ENCODE data around the gene NCOR2.
"Not testable (repeated sequence)": the region's sequence is repeated elsewhere in the genome, so short reads cannot be mapped to it uniquely, and the experiment has no call there.

The NCOR2 gene

GRCh38 chr12:124599074-124599999 is 31.9 kb upstream of the NCOR2 start:
- FAIRE-seq = no peak

GRCh38 chr12:124597041-124597440 is 29.6 kb upstream of the NCOR2 start:
- FAIRE-seq = no peak

GRCh38 chr12:124595444-124595843 is 28.0 kb upstream of the NCOR2 start:
- no peak for FAIRE-seq

- no peak for FAIRE-seq
Measured at GRCh38 chr12:124594851-124595250, 27.4 kb upstream of the NCOR2 start.

DNA sequence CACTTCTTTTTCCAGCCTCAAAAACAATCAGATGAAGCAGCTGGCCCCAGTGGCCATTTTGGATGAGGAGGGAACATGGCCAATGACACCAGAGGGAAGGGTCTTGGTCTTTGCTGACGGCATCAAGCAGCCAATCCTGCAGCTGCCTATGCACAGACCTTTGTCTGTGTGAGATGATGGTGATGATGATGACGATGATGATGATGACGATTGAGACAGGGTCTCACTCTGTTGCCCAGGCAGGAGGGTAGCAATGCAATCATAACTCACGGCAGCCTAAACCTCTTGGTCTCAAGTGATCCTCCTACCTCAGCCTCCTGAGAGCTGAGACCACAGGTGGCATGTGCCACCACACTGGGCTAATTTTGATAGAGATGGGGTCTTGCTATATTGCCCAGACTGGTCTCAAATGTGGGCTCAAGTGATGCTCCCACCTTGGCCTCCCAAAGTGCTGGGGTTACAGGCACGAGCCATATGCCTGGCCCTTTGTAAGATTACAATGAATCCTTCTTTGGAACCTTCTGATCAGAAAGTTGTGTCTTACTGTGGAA is 26.5 kb upstream of the NCOR2 start:
- no peak for FAIRE-seq

GRCh38 chr12:124593176-124593575 is 25.8 kb upstream of the NCOR2 start:
- no peak for FAIRE-seq

DNA sequence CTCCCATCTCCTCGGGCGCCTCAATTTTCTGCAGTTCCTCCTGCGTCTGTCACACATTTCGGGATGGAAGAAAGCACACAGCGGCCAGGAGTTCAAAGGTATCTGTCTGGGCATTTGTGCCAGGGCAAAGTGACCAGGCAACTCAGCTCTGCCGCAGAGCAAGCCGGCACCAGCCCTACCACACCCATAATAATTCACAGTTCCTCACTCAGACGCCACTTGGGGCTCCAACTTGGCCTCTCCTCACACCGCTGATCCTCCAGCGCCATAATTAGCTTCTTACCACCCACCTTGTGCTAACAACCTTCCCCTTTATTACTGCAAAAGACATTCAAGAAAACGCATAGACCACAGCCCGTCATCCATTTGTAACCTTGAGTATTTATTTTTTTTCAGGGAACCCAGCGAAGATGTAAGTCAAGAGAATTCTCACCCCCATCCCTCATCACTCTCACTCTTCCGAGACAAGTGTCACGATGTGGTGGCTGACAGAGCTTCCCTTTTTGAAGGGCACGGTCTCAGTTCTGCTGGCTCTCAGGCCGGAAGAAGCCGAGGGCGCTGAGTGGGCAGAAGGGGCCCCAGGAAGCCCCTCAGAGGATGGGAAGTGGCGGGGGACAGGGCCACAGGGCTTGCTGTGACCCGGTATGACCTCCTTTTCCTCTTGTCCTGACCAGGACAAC is 25.2 kb upstream of the NCOR2 start:
- FAIRE-seq = no peak

DNA sequence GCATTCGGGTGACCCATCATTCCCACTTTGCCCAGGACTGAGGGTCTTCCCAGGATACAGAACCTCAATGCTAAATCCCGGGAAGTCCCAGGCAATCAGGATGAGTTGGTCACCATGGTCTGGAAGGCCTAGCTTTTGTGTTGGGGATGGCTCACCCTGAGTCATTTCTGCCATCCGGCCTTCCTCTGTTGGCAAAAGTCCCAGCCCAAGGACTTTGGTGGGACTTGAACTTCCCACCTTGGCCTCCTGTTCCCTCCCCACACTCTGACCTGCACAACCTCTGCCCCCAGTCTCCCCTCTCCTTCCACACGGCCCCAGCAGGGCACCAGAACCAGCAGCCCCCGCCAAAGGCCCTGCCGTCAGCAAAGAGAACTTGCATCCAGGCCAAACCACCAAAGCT is 24.6 kb upstream of the NCOR2 start:
- no peak for FAIRE-seq

GRCh38 chr12:124590447-124590846 is 23.0 kb upstream of the NCOR2 start:
- no peak for FAIRE-seq

DNA sequence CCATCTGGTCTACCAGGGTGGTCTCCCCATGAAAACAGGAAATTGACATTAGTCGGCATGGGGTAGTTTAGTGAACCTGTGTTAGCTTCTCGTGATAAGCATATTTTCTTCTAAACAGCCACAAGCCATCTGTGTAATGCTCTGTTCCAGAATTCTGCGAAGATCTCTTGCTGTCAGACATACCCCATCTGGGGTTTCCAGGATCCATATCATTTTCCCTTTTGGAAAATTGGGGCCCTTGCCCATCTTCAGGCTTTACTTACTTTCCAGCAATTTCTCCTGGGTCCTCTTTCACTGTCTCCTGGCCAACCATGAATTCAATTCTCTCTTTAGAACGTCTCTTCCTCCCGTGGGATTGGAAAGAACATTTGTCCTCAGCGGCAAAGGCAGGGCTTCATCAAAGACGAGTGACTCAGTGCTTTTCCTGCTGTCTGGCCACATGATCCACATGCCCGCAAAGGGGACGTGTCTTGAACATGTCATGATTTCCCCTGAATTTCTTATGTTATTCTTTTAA is 21.4 kb upstream of the NCOR2 start:
- no peak for FAIRE-seq

DNA sequence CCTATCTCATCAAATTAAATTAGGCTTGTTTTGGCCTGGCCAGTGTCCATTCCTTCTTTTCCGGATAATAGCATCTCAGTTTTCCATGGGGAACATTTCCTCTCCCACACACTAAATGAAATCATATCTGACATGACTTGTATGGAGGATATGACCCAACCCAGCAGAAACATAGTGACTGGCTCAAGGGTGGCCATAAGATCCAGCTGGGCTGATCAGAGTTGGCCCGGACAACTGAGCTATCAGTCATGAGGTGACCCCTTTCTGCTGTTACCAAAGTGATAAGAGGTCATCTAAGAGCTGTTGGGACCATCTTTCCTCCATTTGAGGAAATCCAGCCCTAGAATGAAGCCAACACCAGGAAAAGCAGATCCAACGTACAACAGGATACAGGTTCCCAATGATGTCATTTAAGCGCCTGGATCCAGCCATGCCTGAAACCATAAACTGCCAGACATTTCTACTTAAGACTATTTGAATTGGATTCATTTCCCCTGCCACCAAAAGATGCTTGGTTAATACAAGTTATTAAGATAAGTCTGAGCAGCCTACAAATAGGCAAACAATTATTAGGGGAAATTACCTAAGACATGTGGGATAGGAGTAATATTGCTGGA is 20.7 kb upstream of the NCOR2 start:
- FAIRE-seq = no peak

DNA sequence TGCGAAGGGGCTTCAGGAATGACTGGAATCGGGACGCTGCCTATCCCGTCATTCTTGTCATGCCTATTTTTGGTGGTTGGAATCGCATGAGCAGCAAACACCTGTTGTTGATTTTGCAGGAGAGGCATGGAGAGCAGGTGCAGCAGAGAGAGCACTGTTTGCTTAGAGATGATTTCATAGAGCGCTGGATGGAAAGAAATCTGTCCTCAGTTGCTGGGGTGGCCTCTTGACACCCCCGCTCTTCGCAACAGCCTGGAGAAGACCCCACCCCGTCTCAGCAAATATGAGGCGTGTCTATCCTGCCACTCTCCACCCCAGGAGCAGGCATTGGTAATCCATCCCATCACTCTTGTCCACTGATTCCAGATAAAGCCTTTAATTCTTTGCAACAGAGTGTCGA is 19.3 kb upstream of the NCOR2 start:
- FAIRE-seq = no peak

- FAIRE-seq = not testable (repeated sequence)
Measured at GRCh38 chr12:124584494-124584893, 17.1 kb upstream of the NCOR2 start.

DNA sequence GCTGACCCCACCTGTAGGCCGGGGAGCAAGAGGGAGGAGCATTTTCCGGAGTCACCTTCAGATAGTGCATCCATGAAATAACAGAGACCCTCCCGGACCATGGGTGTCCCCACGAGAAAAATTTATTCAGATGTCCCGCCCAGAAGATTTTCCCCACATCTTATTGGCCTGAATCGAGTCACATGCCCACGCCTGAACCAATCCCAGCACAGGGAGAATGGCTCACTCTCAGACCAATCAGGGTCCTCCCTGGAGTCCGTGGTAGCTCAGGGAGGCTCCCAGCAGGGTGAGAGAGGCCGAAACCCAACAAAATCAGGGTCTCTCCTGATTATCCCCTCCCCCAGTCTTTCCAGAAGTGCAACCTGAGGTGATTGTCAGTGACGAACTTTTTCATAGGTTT is 16.4 kb upstream of the NCOR2 start:
- FAIRE-seq = no peak

- FAIRE-seq = no peak
Measured at GRCh38 chr12:124582108-124582424, 14.7 kb upstream of the NCOR2 start.

DNA sequence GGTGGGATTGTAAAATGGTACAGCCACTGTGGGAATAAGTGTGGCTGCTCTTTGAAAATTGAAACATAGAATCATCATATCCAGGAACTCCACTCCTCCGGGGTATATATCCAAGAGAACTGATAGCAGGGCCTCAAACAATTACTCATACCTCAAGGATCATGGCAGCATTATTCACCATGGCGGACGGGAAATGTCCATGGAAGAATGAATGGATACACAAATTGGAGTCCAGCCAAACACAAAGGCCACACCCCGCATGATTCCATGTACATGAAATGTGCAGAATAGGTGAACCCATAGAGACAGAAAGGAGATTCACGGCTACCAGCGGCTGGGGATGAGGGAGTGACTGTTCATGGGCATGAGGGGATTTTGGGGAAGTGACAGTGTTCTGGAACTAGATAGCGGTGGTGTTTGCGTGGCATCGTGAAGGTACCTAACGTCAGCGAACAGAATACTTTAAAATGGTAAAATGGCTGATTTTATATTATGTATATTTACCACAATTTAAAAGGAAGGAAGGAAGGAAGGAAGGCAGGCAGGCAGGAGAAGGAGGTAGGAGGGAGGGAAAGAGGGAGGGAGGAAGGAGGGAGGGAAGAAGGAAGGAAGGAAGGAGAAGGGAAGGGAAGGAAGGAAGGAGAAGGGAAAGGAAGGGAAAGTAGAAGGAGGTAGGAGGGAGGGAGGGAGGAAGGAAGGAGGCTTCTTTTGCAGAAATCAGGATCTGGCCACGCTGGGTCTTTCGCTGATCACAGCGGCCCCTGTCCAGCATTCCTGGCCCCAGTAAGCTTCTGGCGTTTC is 14.1 kb upstream of the NCOR2 start:
- no peak for FAIRE-seq

DNA sequence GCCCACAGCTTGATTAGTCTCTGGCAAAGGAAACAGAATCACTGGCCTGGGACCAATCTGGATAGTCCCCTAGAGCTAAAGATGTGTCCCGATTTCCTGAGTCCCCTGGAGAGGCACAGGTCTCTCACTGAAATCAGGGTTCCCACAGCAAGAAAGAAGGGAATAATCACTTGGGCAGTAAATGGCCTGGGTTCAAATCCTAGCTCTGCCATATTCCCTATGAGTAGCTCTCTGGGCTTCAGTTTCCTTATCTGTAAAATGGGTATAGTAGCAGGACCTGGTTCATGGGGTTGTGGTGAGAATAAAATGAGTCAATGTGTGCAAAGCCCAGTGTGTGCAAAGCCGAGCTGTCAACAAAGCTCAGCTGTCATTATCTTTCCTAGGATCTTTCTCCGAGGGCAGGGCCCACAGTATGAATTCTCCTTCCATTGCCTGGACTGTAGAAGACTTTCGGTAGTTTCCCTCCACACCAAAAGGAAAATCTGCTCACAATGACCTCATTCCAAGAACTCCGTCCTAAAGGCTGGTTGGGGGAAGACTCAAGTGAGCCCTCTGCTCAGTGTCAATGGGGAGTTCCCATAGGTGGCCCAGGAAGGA is 12.6 kb upstream of the NCOR2 start:
- FAIRE-seq = no peak

DNA sequence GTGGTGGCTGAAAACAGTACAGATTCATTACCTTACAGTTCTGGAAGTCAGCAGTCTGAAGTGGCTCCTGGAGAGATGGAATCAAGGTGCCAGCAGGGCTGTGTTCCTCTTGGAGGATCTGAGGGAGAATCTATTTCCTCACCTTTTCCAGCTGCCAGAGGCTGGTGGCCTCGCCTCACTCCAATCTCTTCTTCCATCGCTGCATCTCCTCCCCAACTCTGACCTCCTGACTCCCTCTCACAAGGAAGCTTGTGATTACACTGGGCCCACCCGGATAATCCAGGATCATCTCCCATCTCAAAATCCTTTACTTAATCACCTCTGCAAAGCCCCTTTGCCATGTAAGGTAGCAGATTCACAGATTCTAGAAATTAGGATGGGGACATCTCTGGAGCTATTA is 11.4 kb upstream of the NCOR2 start:
- no peak for FAIRE-seq

DNA sequence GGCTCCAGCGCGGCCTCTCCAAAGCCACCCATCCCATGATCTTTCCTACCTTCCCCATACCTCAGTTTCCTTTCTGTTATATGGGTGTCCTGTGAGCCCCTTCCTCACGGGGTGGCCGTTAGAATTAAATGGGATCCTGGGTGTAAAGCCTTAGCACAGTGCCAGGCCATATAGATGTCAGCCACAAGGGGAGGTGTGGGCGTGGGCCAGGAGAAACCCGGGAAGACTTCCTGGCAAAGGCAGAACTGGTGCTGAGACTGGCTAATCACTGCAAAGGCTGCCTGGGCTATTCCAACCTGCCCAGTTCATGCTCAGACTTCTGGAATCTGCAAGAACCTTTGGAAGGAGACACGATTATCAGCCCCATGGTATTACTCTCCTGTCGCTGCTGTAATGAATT is 11.0 kb upstream of the NCOR2 start:
- no peak for FAIRE-seq

DNA sequence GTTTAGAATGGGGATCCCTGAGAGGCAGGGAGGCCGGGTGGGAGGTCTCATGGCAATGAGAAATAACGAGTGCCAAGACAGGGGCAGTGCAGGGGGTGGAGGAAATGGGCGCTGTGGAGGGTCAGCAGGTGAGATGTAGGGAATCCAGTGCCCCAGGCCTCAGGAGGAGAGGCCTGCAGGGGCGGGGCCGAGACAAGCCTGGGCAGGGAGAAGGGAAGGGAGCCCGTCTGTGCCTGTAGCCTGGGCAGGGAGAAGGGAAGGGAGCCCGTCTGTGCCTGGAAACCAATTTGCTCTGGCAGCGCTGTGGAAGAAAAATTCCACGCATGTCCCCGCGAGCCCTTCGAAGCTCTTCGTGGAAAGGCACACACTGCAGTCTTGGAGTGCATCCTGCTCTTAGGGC is 10.6 kb upstream of the NCOR2 start:
- FAIRE-seq = no peak

DNA sequence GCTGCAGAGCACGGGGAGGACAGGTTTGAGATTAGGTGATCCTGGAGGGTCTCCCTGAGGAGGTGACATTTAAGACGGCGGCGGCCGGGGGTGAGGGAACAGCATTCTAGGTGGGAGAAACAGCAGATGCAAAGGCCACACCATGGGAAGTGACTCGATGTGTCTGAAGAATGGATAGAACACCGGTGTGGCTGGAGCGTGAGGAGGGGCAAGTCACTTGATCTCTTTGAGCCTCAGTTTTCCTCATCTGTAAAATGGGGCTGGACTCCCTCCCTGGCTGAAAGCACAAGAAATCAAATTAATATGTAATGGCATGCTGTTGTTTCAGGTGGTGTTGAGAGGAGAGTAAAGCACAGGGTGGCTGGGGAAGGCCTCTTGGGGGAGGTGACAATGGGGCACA is 10.0 kb upstream of the NCOR2 start:
- no peak for FAIRE-seq

GRCh38 chr12:124576061-124576650 is 8.7 kb upstream of the NCOR2 start:
- FAIRE-seq = no peak

All from islet of Langerhans (tissue), 1 donor.